ENCODE data around the gene HMOX2.

HMOX2 gene

GRCh38 chr16:4467916-4468315 lies 8.3 kb upstream of the HMOX2 start:
- no peaks in the 10 kb centered on the region for H3K27me3 Mint-ChIP-seq (ENCODE audit: low read depth)
- no peak overlapping the region for H3K27ac Mint-ChIP-seq
- H3K36me3 Mint-ChIP-seq (ENCODE audit: low read depth) = peaks cover 28% of the 10 kb centered on the region
- TF ChIP-seq CTCF (IDR thresholded peaks at IDR 0.05; ENCODE audit: unreplicated experiment in 3 of 3) = no peak
- H3K4me3 Mint-ChIP-seq = no peak overlapping the region
- H3K9me3 Mint-ChIP-seq = no peaks in the 10 kb centered on the region
- no peaks in the 10 kb centered on the region for H3K4me1 Mint-ChIP-seq

- H3K27me3 Mint-ChIP-seq (ENCODE audit: low read depth) = no peaks in the 10 kb centered on the region
- TF ChIP-seq CTCF (IDR thresholded peaks at IDR 0.05; ENCODE audit: unreplicated experiment in 3 of 3) = no peak
- H3K4me3 Mint-ChIP-seq = no peak overlapping the region
- no peaks in the 10 kb centered on the region for H3K9me3 Mint-ChIP-seq
- peaks cover 25% of the 10 kb centered on the region for H3K36me3 Mint-ChIP-seq (ENCODE audit: low read depth)
- H3K4me1 Mint-ChIP-seq = peaks cover 4% of the 10 kb centered on the region
- no peak overlapping the region for H3K27ac Mint-ChIP-seq
These were observed 7.2 kb upstream of the HMOX2 start for GRCh38 chr16:4468972-4469371.

- Mint-ChIP-seq H3K9me3 (no peaks in the 10 kb centered on the region), H3K27me3 (ENCODE audit: low read depth) (no peaks in the 10 kb centered on the region), H3K36me3 (ENCODE audit: low read depth) (peaks cover 12% of the 10 kb centered on the region), H3K4me3 (peak overlapping the region in 2 of 3 experiments; percentile 45 to 68), H3K4me1 (peaks cover 15% of the 10 kb centered on the region), H3K27ac (no peak overlapping the region)
- TF ChIP-seq CTCF (IDR thresholded peaks at IDR 0.05; ENCODE audit: unreplicated experiment in 3 of 3) = no peak
These were observed 4.3 kb upstream of the HMOX2 start for GRCh38 chr16:4471869-4472268.

GRCh38 chr16:4472880-4473279 lies 3.3 kb upstream of the HMOX2 start:
- Mint-ChIP-seq H3K27me3 (ENCODE audit: low read depth) (no peaks in the 10 kb centered on the region), H3K36me3 (ENCODE audit: low read depth) (peaks cover 10% of the 10 kb centered on the region), H3K27ac (peak overlapping the region in 2 of 3 experiments; percentile 27 to 33), H3K4me1 (peaks cover 16% of the 10 kb centered on the region), H3K4me3 (peak overlapping the region; percentile 83 to 85 (median 84)), H3K9me3 (no peaks in the 10 kb centered on the region)
- no peak for TF ChIP-seq CTCF (IDR thresholded peaks at IDR 0.05; ENCODE audit: unreplicated experiment in 3 of 3)

GRCh38 chr16:4474192-4474961 lies 1.8 kb upstream of the HMOX2 start, which contains the start of gene NMRAL1:
NMRAL1 (minus strand) TSS chr16:4474625; CDS start chr16:4474132, 493 bp downstream.
- Mint-ChIP-seq H3K36me3 (ENCODE audit: low read depth) (peaks cover 3% of the 10 kb centered on the region), H3K27ac (peak within 1 kb of the TSS; percentile 90 to 97 (median 92)), H3K4me1 (peaks cover 20% of the 10 kb centered on the region), H3K9me3 (no peaks in the 10 kb centered on the region), H3K4me3 (peak within 1 kb of the TSS; percentile 83 to 91 (median 89)), H3K27me3 (ENCODE audit: low read depth) (no peaks in the 10 kb centered on the region)
- no peak for TF ChIP-seq CTCF (IDR thresholded peaks at IDR 0.05; ENCODE audit: unreplicated experiment in 3 of 3)

- no peak for TF ChIP-seq CTCF (IDR thresholded peaks at IDR 0.05; ENCODE audit: unreplicated experiment in 3 of 3)
- H3K36me3 Mint-ChIP-seq (ENCODE audit: low read depth) = peaks cover 5% of the 10 kb centered on the region
- H3K27me3 Mint-ChIP-seq (ENCODE audit: low read depth) = no peaks in the 10 kb centered on the region
- H3K4me1 Mint-ChIP-seq = peaks cover 20% of the 10 kb centered on the region
- peak overlapping the region; percentile 5 to 39 (median 13) for H3K27ac Mint-ChIP-seq
- H3K9me3 Mint-ChIP-seq = no peaks in the 10 kb centered on the region
- peak overlapping the region; percentile 83 to 89 (median 84) for H3K4me3 Mint-ChIP-seq
These were observed 1.8 kb downstream of the HMOX2 start for GRCh38 chr16:4477966-4478365.
